PC-9 (cell line): ENCODE data around the gene MYO15B. TPM values are rescaled to one million over a fixed set of nuclear protein-coding genes. Genes with fewer than 3 reads are reported as not detected.

Source experiments
- BruUV-seq: library from RNA; stranded (reverse); fragments of 400-500 nt; replicated peaks from 2 replicates; lab custom pipeline; 2021; lab: Mats Ljungman, UMichigan
- CTCF ChIA-PET: fragments of 300-600 bp; sonication (Branson Sonifier 250); formaldehyde crosslinking; loops from one replicate; lab custom pipeline; 2022; ENCODE audit warnings: antibody characterized with exemption; lab: Charles Lee
- POLR2A ChIA-PET: fragments of 300-600 bp; sonication (Branson Sonifier 250); formaldehyde crosslinking; loops from one replicate; lab custom pipeline; 2022; ENCODE audit warnings: antibody characterized with exemption; ENCODE audit not compliant: unreplicated experiment; lab: Charles Lee
- DNase-seq, 2 experiments: peaks; one replicate each; pipeline versions ENCODE4 v3.0.0 to v3.0.0-alpha.2; 2015 to 2022; ENCODE audit warnings: mixed read lengths in 1 of 2
- H2AFZ ChIP-seq: fragments of 200-600 bp; sonication (generic); 2 replicates; pipeline ENCODE4 v1.8.1; 2017; ENCODE audit warnings: antibody characterized with exemption
- H3F3A ChIP-seq: fragments of 200-600 bp; sonication (generic); 2 replicates; pipeline ENCODE4 v1.8.1; 2017; ENCODE audit warnings: antibody characterized with exemption, mild to moderate bottlenecking, low read depth; ENCODE audit not compliant: insufficient read depth
- H3K27ac ChIP-seq: fragments of 200-600 bp; sonication (generic); 2 replicates; pipeline ENCODE4 v1.6.1; 2016; ENCODE audit warnings: mixed run types
- H3K27me3 ChIP-seq: fragments of 200-600 bp; sonication (generic); 2 replicates; pipeline ENCODE4 v1.6.1; 2016; ENCODE audit warnings: low read depth, mixed run types; ENCODE audit not compliant: insufficient read depth
- H3K36me3 ChIP-seq: fragments of 200-600 bp; sonication (generic); 2 replicates; pipeline ENCODE4 v1.6.1; 2016; ENCODE audit warnings: low read depth, mixed run types
- H3K4me1 ChIP-seq: fragments of 200-600 bp; sonication (generic); replicated peaks from 2 replicates; pipeline ENCODE4 v1.6.1; 2016; ENCODE audit warnings: mixed run types; ENCODE audit not compliant: insufficient read depth
- H3K4me2 ChIP-seq: fragments of 200-600 bp; sonication (generic); 2 replicates; pipeline ENCODE4 v1.6.1; 2017; ENCODE audit warnings: mixed run types
- H3K4me3 ChIP-seq: fragments of 200-600 bp; sonication (generic); 2 replicates; pipeline ENCODE4 v1.6.1; 2016; ENCODE audit warnings: mixed run types
- H3K79me2 ChIP-seq: fragments of 200-600 bp; sonication (generic); 2 replicates; pipeline ENCODE4 v1.6.1; 2017; ENCODE audit warnings: low read depth, mixed run types
- H3K9me2 ChIP-seq: fragments of 200-600 bp; sonication (generic); 2 replicates; pipeline ENCODE4 v1.8.1; 2017; ENCODE audit warnings: mild to moderate bottlenecking; ENCODE audit not compliant: insufficient read depth
- H3K9me3 ChIP-seq: fragments of 200-600 bp; sonication (generic); 2 replicates; pipeline ENCODE4 v1.8.1; 2016; ENCODE audit warnings: low read depth; ENCODE audit not compliant: insufficient read depth
- H4K20me1 ChIP-seq: fragments of 200-600 bp; sonication (generic); 2 replicates; pipeline ENCODE4 v1.8.1; 2017; ENCODE audit not compliant: insufficient read depth
- CTCF ChIP-seq: fragments of 200-600 bp; sonication (generic); conservative IDR thresholded peaks from 2 replicates; pipeline ENCODE4 v1.6.1; 2017; ENCODE audit warnings: mixed run types, antibody characterized with exemption, mild to moderate bottlenecking, moderate library complexity
- EZH2 ChIP-seq: fragments of 200-600 bp; sonication (generic); IDR thresholded peaks from 2 replicates; pipeline ENCODE4 v1.8.0; 2017; ENCODE audit warnings: antibody characterized with exemption, low read depth
- intact Hi-C: fragments of 100-400 bp; cut with micrococcal nuclease; formaldehyde crosslinking; loops from one replicate; pipeline ENCODE4 v1.10.0; 2022; ENCODE audit not compliant: unreplicated experiment
- total RNA-seq: library from RNA; stranded (reverse); gene quantifications from 2 replicates; pipeline ENCODE4 v1.2.3, GENCODE V29; 2021

The MYO15B gene
- total RNA-seq, 1 experiment from 2014 or later: 53.5 TPM

- BruUV-seq: no TSS peak
- no peak for DNase-seq
- no peak overlapping the region for H3K4me3 ChIP-seq
- H3K27ac ChIP-seq: no peak overlapping the region
- H3K27me3 ChIP-seq: no peaks in the 10 kb centered on the region
- no peaks in the 10 kb centered on the region for H3K9me3 ChIP-seq
- CTCF ChIA-PET: no interaction called here
- TF ChIP-seq CTCF: no peak
- H4K20me1 ChIP-seq: no peaks in the 10 kb centered on the region; the same call in 1 of the 2 replicates
- no peak overlapping the region; the same call in 1 of the 2 replicates for H3K4me2 ChIP-seq
- POLR2A ChIA-PET: interaction anchor here (0.6 to 0.7 kb wide), 2 partner anchors 108 to 213 kb away, joined by 3 to 33 read pairs; partner anchors contain the start of gene TMEM94
- intact Hi-C loops: no loop called here
- H3K36me3 ChIP-seq: no peaks in the 10 kb centered on the region; the same call in 1 of the 2 replicates
- H2AFZ ChIP-seq: no peak overlapping the region
- H3F3A ChIP-seq: peaks cover 17% of the 10 kb centered on the region
- H3K9me2 ChIP-seq: no peaks in the 10 kb centered on the region
- peaks cover 29% of the 10 kb centered on the region for H3K4me1 ChIP-seq
- H3K79me2 ChIP-seq: no peaks in the 10 kb centered on the region
These were observed 23.4 kb upstream of the MYO15B start for GRCh38 chr17:75564195-75564594.

- Histone ChIP-seq H3K27me3 (no peaks in the 10 kb centered on the region), H3K79me2 (no peaks in the 10 kb centered on the region), H3K9me3 (no peaks in the 10 kb centered on the region), H3K4me2 (peak overlapping the region; percentile 55), H2AFZ (no peak overlapping the region), H3K4me3 (no peak overlapping the region), H3K36me3 (no peaks in the 10 kb centered on the region), H3F3A (peaks cover 11% of the 10 kb centered on the region), H3K27ac (no peak overlapping the region; the same call in 1 of the 2 replicates), H3K9me2 (no peaks in the 10 kb centered on the region), H3K4me1 (peaks cover 21% of the 10 kb centered on the region), H4K20me1 (no peaks in the 10 kb centered on the region; the same call in 1 of the 2 replicates)
- intact Hi-C loops: no loop called here
- no peak for TF ChIP-seq EZH2
- TF ChIP-seq CTCF: no peak
- ChIA-PET POLR2A (interaction anchor here (0.6 kb wide), 1 partner anchor 35 kb away, joined by 6 read pairs; no protein-coding TSS in a partner anchor), CTCF (interaction anchor here (0.5 kb wide), 1 partner anchor 36 kb away, joined by 4 read pairs; no protein-coding TSS in a partner anchor)
- peak; percentile 33 to 91 for DNase-seq
- BruUV-seq: no TSS peak
These were observed 22.5 kb upstream of the MYO15B start for GRCh38 chr17:75565066-75565465.

GRCh38 chr17:75565618-75566017, 22.0 kb upstream of the MYO15B start:
- no peak for TF ChIP-seq CTCF
- no peak for TF ChIP-seq EZH2
- Histone ChIP-seq H3K4me2 (peak overlapping the region; percentile 55), H3K9me2 (no peaks in the 10 kb centered on the region), H3K27me3 (no peaks in the 10 kb centered on the region), H3K27ac (no peak overlapping the region), H3F3A (peaks cover 11% of the 10 kb centered on the region), H3K36me3 (no peaks in the 10 kb centered on the region), H4K20me1 (no peaks in the 10 kb centered on the region; the same call in 1 of the 2 replicates), H3K9me3 (no peaks in the 10 kb centered on the region), H3K4me3 (no peak overlapping the region), H2AFZ (no peak overlapping the region), H3K79me2 (no peaks in the 10 kb centered on the region), H3K4me1 (peaks cover 17% of the 10 kb centered on the region)
- CTCF ChIA-PET: no interaction called here
- intact Hi-C loops: no loop called here
- no peak for DNase-seq
- BruUV-seq: no TSS peak
- POLR2A ChIA-PET: interaction anchor here (0.6 kb wide), 1 partner anchor 35 kb away, joined by 6 read pairs; no protein-coding TSS in a partner anchor
